HepG2 (cell line): ENCODE results near the gene MACROD2. TPM values are rescaled to one million over a fixed set of nuclear protein-coding genes. Genes with fewer than 3 reads are reported as not detected.

ENCODE experiments used
- AFF4 ChIP-seq: sonication (generic); formaldehyde crosslinking; IDR thresholded peaks from 2 replicates; pipeline ENCODE4 v1.4.0; 2020; ENCODE audit warnings: missing genetic modification reagents
- FOXA3 ChIP-seq: IDR thresholded peaks from 2 replicates; pipeline ENCODE4 v1.6.1; 2016; ENCODE audit warnings: missing genetic modification reagents, missing compliant biosample characterization
- GATAD1 ChIP-seq: IDR thresholded peaks from 2 replicates; pipeline ENCODE4 v1.6.1; 2016; ENCODE audit warnings: missing genetic modification reagents, missing compliant biosample characterization
- HDAC6 ChIP-seq: fragments of 200-600 bp; sonication (generic); IDR thresholded peaks from 2 replicates; pipeline ENCODE4 v1.7.0; 2017; ENCODE audit warnings: mild to moderate bottlenecking, antibody characterized with exemption, low read length, low read depth
- MIER3 ChIP-seq: IDR thresholded peaks from 2 replicates; pipeline ENCODE4 v1.6.1; 2016; ENCODE audit warnings: missing compliant biosample characterization, borderline replicate concordance
- NCOA5 ChIP-seq: sonication (generic); formaldehyde crosslinking; IDR thresholded peaks from 2 replicates; pipeline ENCODE4 v1.4.0; 2020; ENCODE audit warnings: missing genetic modification reagents
- NFATC3 ChIP-seq: sonication (generic); formaldehyde crosslinking; IDR thresholded peaks from 2 replicates; pipeline ENCODE4 v1.5.1; 2020; ENCODE audit warnings: mild to moderate bottlenecking, missing genetic modification reagents
- PBX3 ChIP-seq: sonication (generic); formaldehyde crosslinking; IDR thresholded peaks from 2 replicates; pipeline ENCODE4 v1.8.1; 2023; ENCODE audit warnings: missing genetic modification reagents, inconsistent platforms, borderline replicate concordance
- PHF8 ChIP-seq: sonication (generic); formaldehyde crosslinking; IDR thresholded peaks from 2 replicates; pipeline ENCODE4 v1.5.0; 2020; ENCODE audit warnings: missing genetic modification reagents
- RERE ChIP-seq: IDR thresholded peaks from 2 replicates; pipeline ENCODE4 v1.6.1; 2016; ENCODE audit warnings: low read depth, missing genetic modification reagents, missing compliant biosample characterization
- SP2 ChIP-seq: sonication (generic); formaldehyde crosslinking; IDR thresholded peaks from 2 replicates; pipeline ENCODE4 v1.5.1; 2020; ENCODE audit warnings: mild to moderate bottlenecking, missing genetic modification reagents
- U2AF1 ChIP-seq: fragments of 200-400 bp; formaldehyde crosslinking; optimal IDR thresholded peaks from 2 replicates; pipeline ENCODE3; 2017; ENCODE audit warnings: mild to moderate bottlenecking, low read depth, low read length
- ZBTB20 ChIP-seq: sonication (generic); formaldehyde crosslinking; IDR thresholded peaks from 2 replicates; pipeline ENCODE4 v1.8.1; 2023; ENCODE audit warnings: missing genetic modification reagents, low read depth, mild to moderate bottlenecking, borderline replicate concordance
- ZFP36 ChIP-seq: fragments of 150-350 bp; IDR thresholded peaks from 2 replicates; pipeline ENCODE4 v1.6.1; 2018; ENCODE audit warnings: borderline replicate concordance, low read length, low read depth; ENCODE audit not compliant: partially characterized antibody
- ZNF17 ChIP-seq: sonication (generic); formaldehyde crosslinking; IDR thresholded peaks from 2 replicates; pipeline ENCODE4 v1.5.0; 2020; ENCODE audit warnings: mild to moderate bottlenecking, missing genetic modification reagents
- ZNF276 ChIP-seq: sonication (generic); formaldehyde crosslinking; IDR thresholded peaks from 2 replicates; pipeline ENCODE4 v1.4.0; 2020; ENCODE audit warnings: mild to moderate bottlenecking, low read depth, missing genetic modification reagents
- ZNF605 ChIP-seq: sonication (generic); formaldehyde crosslinking; IDR thresholded peaks from 2 replicates; pipeline ENCODE4 v1.8.0; 2022; ENCODE audit warnings: mild to moderate bottlenecking, missing genetic modification reagents
- polyA plus RNA-seq, 8 experiments: library from polyadenylated mRNA; depleted of rRNA in 3 of 8; stranded (reverse) in 7 of 8; unstranded in 1 of 8; fragments of >200 nt; fragmentation: Illumina TruSeq in 4 of 8; extraction: Trizol in 4 of 8; gene quantifications; 2 replicates each; pipeline versions ENCODE4 v1.2.1 to v1.2.3, GENCODE V29; 2011 to 2016; ENCODE audit warnings: low read depth in 4 of 8, missing spikeins in 1 of 8, mixed read lengths in 1 of 8; ENCODE audit not compliant: insufficient read depth in 1 of 8
- total RNA-seq, 5 experiments: library from RNA; depleted of rRNA; stranded (reverse); fragments of >200 nt; fragmentation: Illumina TruSeq; extraction: Trizol; gene quantifications; 2 replicates each; pipeline ENCODE4 v1.2.3, GENCODE V29; 2016; ENCODE audit warnings: low read depth in 1 of 5

Gene MACROD2
- total and polyA plus RNA-seq, 2 of the 13 experiments (the other 11 are each of a cell fraction or from before 2014, with no cell fraction given): 0.13 to 0.51 TPM

DNA sequence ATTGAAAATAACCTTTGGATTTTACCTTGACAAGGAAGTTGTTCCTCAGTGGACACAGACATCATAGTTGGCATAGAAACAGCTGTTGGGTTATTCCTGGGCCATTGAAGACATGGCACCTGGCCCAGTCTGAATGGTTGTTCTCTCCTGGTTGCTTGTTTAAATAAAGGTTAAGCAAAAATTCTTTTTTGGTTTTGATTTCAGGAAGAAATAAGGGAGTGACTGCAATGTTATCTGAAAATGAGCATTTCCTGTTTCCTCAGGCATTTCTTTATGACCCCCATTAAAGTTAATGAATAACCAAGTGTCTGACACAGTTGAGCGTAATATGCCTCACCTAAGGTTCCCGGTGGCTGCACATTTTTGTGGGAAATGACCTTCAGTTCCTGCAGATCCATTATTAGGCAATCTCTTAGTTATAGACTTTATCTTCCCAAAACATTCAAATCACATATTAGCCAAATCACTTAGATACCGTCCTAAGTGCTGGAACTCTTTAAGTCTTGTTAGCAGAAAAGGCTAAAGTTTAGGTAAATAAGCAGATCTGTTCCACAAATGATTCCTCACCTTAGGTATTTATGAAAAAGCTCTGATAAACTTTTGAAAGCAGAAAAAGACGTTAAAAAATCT lies 990.8 kb downstream of the MACROD2 start (continued):
- TF ChIP-seq ZNF605 (CRISPR knock-in tag) (no peak), U2AF1 (no peak), ZBTB20 (CRISPR knock-in tag) (peak; percentile 94; the same call in 1 of the 2 replicates), RERE (CRISPR knock-in tag) (peak; percentile 86), GATAD1 (peak; percentile 41; the same call in 1 of the 2 replicates), ZNF276 (CRISPR knock-in tag) (no peak), PHF8 (peak; percentile 26; the same call in 1 of the 2 replicates), HDAC6 (no peak), FOXA3 (CRISPR knock-in tag) (peak; percentile 87), NFATC3 (CRISPR knock-in tag) (no peak), SP2 (CRISPR knock-in tag) (no peak), AFF4 (CRISPR knock-in tag) (no peak), ZNF17 (no peak), MIER3 (CRISPR knock-in tag) (peak; percentile 90; the same call in 1 of the 2 replicates), NCOA5 (no peak), ZFP36 (no peak), PBX3 (CRISPR knock-in tag) (no peak; the same call in 1 of the 2 replicates)
